ENCODE results near the gene ZNF385A.

The ZNF385A gene

GRCh38 chr12:54388237-54389133 is 4.0 kb upstream of the ZNF385A start:
- no peak for TF ChIP-seq TEAD4 (IDR thresholded peaks at IDR 0.05)
- TF ChIP-seq CREB1 (IDR thresholded peaks at IDR 0.05; ENCODE audit: low read depth) = no peak
- TF ChIP-seq, protein P1, sequence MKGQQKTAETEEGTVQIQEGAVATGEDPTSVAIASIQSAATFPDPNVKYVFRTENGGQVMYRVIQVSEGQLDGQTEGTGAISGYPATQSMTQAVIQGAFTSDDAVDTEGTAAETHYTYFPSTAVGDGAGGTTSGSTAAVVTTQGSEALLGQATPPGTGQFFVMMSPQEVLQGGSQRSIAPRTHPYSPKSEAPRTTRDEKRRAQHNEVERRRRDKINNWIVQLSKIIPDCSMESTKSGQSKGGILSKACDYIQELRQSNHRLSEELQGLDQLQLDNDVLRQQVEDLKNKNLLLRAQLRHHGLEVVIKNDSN (IDR thresholded peaks at IDR 0.05) = no peak
- no peak for TF ChIP-seq CEBPB (IDR thresholded peaks at IDR 0.05)
- TF ChIP-seq, protein P2, sequence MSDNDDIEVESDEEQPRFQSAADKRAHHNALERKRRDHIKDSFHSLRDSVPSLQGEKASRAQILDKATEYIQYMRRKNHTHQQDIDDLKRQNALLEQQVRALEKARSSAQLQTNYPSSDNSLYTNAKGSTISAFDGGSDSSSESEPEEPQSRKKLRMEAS (IDR thresholded peaks at IDR 0.05) = no peak
- no peak for TF ChIP-seq EP300 (IDR thresholded peaks at IDR 0.05; ENCODE audit: borderline replicate concordance)
- no peak for TF ChIP-seq NFIC (IDR thresholded peaks at IDR 0.05)
- TF ChIP-seq FOXM1 (IDR thresholded peaks at IDR 0.05; ENCODE audit: borderline replicate concordance, low read depth) = no peak
- TF ChIP-seq TAF1 (IDR thresholded peaks at IDR 0.05; ENCODE audit: low read depth) = no peak
- TF ChIP-seq RAD21 (IDR thresholded peaks at IDR 0.05; ENCODE audit: low read depth) = no peak
- TF ChIP-seq, protein P3, sequence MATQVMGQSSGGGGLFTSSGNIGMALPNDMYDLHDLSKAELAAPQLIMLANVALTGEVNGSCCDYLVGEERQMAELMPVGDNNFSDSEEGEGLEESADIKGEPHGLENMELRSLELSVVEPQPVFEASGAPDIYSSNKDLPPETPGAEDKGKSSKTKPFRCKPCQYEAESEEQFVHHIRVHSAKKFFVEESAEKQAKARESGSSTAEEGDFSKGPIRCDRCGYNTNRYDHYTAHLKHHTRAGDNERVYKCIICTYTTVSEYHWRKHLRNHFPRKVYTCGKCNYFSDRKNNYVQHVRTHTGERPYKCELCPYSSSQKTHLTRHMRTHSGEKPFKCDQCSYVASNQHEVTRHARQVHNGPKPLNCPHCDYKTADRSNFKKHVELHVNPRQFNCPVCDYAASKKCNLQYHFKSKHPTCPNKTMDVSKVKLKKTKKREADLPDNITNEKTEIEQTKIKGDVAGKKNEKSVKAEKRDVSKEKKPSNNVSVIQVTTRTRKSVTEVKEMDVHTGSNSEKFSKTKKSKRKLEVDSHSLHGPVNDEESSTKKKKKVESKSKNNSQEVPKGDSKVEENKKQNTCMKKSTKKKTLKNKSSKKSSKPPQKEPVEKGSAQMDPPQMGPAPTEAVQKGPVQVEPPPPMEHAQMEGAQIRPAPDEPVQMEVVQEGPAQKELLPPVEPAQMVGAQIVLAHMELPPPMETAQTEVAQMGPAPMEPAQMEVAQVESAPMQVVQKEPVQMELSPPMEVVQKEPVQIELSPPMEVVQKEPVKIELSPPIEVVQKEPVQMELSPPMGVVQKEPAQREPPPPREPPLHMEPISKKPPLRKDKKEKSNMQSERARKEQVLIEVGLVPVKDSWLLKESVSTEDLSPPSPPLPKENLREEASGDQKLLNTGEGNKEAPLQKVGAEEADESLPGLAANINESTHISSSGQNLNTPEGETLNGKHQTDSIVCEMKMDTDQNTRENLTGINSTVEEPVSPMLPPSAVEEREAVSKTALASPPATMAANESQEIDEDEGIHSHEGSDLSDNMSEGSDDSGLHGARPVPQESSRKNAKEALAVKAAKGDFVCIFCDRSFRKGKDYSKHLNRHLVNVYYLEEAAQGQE (IDR thresholded peaks at IDR 0.05; ENCODE audit: low read depth) = no peak
- TF ChIP-seq ZBTB7A (IDR thresholded peaks at IDR 0.05; ENCODE audit: low read depth) = no peak
- no peak for TF ChIP-seq YY1 (IDR thresholded peaks at IDR 0.05; ENCODE audit: low read depth)
- no peak for TF ChIP-seq TCF12 (IDR thresholded peaks at IDR 0.05; ENCODE audit: low read depth)
- no peak for TF ChIP-seq EGR1 (IDR thresholded peaks at IDR 0.05)

- TF ChIP-seq TCF12 (IDR thresholded peaks at IDR 0.05; ENCODE audit: low read depth) = no peak
- TF ChIP-seq, protein P1 (IDR thresholded peaks at IDR 0.05) = no peak
- no peak for TF ChIP-seq NFIC (IDR thresholded peaks at IDR 0.05)
- TF ChIP-seq RAD21 (IDR thresholded peaks at IDR 0.05; ENCODE audit: low read depth) = no peak
- no peak for TF ChIP-seq TAF1 (IDR thresholded peaks at IDR 0.05; ENCODE audit: low read depth)
- TF ChIP-seq EP300 (IDR thresholded peaks at IDR 0.05; ENCODE audit: borderline replicate concordance) = no peak
- no peak for TF ChIP-seq YY1 (IDR thresholded peaks at IDR 0.05; ENCODE audit: low read depth)
- no peak for TF ChIP-seq FOXM1 (IDR thresholded peaks at IDR 0.05; ENCODE audit: borderline replicate concordance, low read depth)
- no peak for TF ChIP-seq EGR1 (IDR thresholded peaks at IDR 0.05)
Observed at GRCh38 chr12:54387114-54387467, 2.6 kb upstream of the ZNF385A start.

GRCh38 chr12:54386403-54387113 is 2.0 kb upstream of the ZNF385A start:
- TF ChIP-seq YY1 (IDR thresholded peaks at IDR 0.05; ENCODE audit: low read depth) (no peak), FOXM1 (IDR thresholded peaks at IDR 0.05; ENCODE audit: borderline replicate concordance, low read depth) (no peak), ZBTB7A (IDR thresholded peaks at IDR 0.05; ENCODE audit: low read depth) (no peak), NFIC (IDR thresholded peaks at IDR 0.05) (no peak)

DNA sequence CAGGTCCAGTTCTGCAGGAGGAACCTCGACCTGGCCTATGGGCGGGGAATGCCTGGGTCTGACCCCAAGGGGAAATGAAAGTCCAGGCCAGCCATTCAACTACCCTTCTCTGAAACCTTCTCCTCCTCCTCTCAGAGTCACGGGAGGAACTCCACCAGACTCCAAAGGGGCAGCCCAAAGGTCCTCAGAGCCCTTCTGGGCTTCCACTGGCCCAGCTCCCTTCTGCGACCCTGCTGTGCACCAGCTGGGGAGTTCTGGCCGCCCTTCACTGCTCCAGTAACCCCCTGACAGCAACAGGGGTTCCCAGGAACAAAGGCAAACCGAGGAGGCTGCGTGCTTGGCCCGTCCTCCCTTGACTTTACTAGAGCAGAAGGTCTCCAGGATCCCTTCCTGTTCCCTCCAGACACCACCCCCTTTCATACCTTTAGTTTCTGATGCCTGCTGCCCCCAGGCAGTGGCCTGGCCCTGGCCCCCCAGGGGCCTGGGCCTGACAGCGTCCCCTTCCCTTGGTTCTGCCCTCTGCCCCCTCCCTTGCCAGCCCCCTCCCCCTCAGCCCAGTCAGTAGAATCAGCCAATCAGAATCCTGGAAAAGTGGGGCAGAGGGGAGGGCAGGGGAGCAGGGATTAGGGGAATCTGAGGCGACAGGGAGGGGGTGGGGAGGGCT is 850 bp upstream of the ZNF385A start:
- TF ChIP-seq RAD21 (IDR thresholded peaks at IDR 0.05; ENCODE audit: low read depth) (no peak), CEBPB (IDR thresholded peaks at IDR 0.05) (no peak), EGR1 (IDR thresholded peaks at IDR 0.05) (no peak), YY1 (IDR thresholded peaks at IDR 0.05; ENCODE audit: low read depth) (no peak), EP300 (IDR thresholded peaks at IDR 0.05; ENCODE audit: borderline replicate concordance) (no peak), CREB1 (IDR thresholded peaks at IDR 0.05; ENCODE audit: low read depth) (no peak)
- TF ChIP-seq, protein P3 (IDR thresholded peaks at IDR 0.05; ENCODE audit: low read depth) = no peak

GRCh38 chr12:54383041-54383609 is 1.4 kb downstream of the ZNF385A start:
- TF ChIP-seq YY1 (IDR thresholded peaks at IDR 0.05; ENCODE audit: low read depth) (no peak), EGR1 (IDR thresholded peaks at IDR 0.05) (no peak)
- TF ChIP-seq, protein P3 (IDR thresholded peaks at IDR 0.05; ENCODE audit: low read depth) = no peak

Measured in Ishikawa (cell line).